GM18909 (cell line): ENCODE measurements around the gene NPLOC4.
"Not testable (repeated sequence)": the region's sequence is repeated elsewhere in the genome, so short reads cannot be mapped to it uniquely, and the experiment has no call there.

Experiments used
- ATAC-seq: cut with Tn5 transposase; IDR thresholded peaks from one replicate; pipeline ENCODE4 v1.9.1; 2021; ENCODE audit warnings: mild to moderate bottlenecking; ENCODE audit not compliant: unreplicated experiment, poor library complexity

The NPLOC4 gene

DNA sequence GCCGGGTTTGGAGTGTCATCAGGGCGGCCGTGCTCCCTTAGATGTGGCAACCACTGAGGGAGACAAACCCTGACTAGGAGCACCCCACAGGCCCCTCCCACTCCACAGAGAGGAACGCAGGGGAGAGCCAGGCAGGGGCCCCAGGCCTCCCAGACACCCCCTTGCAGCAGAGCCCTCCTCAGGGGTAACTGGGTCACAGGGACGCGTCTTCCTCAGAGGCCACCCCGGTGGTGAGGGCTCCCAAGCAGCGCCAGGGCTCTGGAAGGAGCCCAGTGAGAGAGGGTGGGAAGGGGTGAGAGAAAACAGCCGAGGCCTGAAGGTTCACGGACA, 97.4 kb downstream of the NPLOC4 start:
- ATAC-seq, result no peak

DNA sequence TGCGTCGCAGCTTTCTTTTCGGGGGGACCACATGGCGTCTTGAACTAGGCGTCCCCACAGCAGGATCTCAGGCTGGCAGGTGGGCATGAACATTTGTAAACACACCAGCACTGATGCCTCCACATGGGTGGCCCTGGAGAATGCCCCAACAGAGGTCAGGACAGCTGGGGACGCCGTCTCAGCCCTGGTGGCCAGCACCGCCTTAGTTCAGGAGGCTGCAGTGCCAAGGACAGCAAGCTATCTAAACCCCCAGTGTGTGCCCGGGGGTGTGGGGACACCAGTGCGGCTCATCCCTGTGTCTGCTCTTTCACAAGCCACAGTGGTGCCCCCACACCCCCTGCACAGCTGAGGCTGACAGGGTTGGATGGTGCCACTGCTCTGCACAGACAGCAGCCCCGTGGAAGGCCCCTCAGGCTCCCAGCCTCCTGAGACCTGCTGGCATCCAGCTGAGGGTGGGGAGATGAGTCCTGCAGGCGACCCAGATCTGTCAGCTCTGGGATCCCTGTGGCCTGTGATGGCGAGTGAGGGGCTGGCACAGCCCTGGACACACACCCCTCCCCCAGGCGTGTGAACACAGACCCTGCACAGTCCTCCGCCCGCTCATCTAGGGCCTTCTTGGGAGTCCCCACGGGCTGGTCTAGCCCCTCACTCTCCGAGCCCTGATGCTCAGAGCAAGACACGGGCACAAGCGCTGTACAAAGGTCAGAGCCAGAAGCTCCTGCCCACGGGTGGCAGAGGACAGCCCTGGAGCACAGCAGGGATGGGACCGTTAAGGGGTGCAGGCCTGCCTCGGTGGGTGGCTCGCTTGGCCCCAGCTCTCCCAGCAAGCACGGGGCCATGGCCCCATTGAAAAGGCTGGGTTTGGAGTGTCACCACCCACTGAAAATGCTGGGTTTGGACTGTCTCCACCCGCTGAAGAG, 98.0 kb downstream of the NPLOC4 start:
- no peak for ATAC-seq

DNA sequence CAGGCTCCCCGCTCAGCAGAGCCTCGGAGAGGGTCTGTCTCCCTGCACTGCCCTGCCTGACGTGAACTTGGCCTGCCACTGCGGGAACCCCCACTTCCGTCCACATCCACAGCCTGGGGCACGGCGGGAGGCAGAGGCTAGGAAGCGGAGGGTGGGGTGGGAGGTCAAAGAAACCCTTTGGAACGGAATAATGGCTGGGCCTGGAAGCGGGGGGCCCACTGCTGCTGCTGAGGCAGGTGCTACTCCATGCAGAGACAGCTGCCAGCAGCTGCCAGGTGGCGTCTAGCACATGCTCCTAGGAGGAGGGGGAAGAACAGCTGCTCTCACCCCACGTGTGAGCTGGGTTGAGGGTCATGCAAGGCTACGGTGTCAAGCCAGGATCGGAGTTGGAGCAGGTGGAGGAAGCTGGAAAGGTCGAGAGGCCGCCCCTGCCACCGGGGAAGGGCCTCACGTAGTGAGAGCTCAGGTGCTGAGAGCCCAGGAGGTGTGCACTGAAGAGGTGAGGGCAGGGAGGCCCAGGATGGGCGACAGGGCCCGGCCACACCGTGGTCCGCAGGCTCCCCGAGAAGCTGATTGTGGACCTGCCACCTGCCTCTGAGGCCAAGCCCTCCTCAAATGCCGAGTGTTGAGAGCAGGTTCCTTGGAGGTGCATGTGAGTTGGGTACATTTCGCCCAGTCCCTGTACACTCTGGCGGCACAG, 98.9 kb downstream of the NPLOC4 start:
- no peak for ATAC-seq

DNA sequence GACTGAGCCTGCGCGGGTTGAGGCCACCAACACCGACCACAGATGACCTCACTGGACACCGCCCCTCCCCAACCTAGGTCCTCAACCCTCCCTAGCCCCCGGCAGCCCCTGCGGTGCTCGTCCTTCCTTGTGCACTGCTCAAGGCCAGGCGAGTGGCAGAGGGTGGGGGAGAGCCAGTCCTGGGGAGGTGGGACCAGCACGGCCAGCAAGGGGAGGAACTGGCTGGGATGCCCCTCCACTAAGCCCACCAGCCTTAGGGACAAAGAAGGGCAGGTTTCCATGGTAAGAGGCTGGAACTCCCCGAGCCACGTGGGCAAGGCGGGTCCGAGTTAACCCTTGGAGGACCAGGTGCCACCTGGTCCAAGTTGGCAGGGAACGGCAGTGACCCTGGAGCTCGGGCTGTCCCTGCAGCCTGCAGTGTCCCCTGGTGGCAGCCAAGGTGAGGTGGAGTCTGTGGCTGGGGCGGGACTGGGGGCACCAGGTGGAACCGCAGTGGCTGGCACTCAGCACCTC, 99.5 kb downstream of the NPLOC4 start:
- no peak for ATAC-seq

DNA sequence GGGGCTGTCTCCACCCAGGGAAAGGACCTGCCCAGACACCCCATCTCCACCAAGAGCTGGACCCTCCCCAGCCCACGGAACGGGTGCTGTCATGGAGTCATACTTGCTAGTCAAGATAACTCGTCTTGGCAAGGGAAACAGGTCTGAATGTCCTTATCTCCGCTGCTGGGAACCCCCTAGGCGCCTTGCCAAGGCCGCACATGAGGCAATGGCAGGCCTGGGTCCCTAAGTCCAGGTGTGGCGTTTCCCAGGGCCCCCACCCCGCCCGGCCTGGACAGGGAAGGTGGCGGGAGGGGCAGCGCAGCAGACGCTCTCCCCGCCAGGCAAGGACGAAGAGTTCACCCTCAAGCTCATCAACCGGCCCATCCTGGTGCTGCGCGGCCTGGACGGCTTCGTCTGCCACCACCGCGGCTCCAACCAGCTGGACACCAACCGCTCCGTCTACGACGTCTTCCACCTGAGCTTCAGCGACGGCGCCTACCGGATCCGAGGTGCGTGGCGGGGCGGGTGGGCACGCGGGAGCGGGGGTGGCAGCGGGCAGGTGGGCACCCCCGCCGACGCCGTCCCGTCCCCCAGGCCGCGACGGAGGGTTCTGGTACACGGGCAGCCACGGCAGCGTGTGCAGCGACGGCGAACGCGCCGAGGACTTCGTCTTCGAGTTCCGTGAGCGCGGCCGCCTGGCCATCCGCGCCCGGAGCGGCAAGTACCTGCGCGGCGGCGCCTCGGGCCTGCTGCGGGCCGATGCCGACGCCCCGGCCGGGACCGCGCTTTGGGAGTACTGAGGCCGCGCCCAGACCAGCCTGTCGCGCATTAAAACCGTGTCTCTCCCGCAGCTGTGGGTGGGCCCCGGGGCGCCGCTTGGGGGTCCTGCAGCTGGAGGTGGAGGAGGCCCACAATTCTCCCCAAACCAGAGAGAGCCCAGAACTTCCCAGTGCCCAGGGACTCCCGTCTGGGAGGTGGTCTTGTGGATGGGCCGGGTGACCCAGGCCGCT, 100.3 kb downstream of the NPLOC4 start:
- no peak for ATAC-seq

DNA sequence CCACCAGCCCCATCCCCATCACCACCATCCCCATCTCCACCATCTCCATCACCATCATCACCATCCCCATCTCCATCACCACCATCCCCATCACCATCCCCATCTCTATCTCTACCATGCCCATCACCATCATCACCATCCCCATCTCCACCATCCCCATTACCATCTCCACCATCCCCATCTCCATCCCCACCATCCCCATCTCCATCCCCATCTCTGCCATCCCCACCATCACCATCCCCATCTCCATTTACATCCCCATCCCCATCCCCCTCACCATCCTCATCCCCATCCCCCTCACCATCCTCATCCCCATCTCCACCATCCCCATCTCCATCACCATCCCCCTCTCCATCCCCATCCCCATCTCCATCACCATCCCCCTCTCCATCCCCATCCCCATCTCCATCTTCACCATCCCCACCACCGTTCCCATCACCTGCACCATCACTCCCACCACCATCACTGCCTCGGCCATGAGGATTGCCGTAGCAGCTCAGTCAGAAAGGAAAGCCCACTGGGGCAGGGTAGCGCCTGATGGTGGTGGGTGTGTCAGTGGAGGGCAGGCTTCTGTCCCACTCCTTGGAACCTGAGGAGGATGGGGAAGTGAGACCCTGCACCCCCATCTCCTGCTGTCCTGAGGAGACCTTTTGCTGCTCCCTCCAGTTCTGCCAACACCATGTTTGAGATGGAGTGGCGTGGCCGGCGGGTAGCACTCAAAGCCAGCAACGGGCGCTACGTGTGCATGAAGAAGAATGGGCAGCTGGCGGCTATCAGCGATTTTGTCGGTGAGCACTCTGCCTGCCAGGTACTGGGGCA, 101.2 kb downstream of the NPLOC4 start:
- no peak for ATAC-seq

DNA sequence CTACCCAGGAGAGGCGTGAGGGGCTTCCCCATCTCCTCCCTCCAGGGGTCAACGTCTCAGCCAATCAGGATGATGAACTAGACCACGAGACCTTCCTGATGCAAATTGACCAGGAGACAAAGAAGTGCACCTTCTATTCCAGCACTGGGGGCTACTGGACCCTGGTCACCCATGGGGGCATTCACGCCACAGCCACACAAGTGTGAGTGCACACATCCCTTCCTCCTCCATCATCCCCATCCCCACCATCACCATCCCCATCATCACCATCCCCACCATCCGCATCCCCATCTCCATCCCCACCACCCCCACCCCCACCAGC, 101.9 kb downstream of the NPLOC4 start:
- no peak for ATAC-seq

DNA sequence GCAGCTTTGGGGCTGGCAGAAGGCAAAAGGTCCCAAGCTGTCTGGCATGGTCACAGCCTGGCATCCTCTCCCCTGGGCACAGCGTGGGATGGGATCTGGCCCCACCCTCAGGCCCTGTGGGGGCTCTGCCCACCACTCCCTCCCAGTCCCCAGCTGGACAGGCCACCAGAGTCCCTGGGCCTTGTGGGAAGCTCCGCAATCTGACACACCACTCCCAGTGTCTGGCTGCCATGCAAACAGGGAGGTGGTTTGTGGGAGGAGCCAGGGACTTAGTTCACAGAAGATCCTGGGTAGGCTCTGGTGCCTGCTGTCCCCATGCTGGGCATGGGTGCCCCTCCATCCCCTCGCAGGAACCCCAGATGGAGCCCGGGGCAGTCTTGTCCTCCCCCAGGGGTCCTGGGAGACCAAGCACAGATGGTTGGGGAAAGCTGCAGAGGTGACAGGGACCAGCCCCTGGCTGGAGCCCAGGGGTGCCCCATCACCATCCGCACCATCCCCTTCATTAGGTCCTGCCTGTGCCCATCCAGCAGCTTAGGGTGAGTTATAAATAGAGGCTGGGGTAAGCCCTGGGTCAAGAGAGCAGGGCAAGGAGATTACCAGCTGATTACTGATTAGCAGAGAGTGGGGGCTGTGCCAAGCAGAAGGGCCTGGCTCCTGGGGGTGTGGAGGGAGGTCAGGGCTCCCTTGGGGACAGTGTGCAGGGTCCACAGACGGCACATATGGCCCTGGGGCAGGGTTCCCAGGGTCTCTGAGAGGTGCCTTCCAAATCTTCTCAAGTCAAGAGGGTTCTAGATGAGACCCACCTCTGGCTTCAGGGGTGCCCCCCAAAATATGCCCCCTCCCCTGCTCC, 102.5 kb downstream of the NPLOC4 start:
- ATAC-seq, result no peak

DNA sequence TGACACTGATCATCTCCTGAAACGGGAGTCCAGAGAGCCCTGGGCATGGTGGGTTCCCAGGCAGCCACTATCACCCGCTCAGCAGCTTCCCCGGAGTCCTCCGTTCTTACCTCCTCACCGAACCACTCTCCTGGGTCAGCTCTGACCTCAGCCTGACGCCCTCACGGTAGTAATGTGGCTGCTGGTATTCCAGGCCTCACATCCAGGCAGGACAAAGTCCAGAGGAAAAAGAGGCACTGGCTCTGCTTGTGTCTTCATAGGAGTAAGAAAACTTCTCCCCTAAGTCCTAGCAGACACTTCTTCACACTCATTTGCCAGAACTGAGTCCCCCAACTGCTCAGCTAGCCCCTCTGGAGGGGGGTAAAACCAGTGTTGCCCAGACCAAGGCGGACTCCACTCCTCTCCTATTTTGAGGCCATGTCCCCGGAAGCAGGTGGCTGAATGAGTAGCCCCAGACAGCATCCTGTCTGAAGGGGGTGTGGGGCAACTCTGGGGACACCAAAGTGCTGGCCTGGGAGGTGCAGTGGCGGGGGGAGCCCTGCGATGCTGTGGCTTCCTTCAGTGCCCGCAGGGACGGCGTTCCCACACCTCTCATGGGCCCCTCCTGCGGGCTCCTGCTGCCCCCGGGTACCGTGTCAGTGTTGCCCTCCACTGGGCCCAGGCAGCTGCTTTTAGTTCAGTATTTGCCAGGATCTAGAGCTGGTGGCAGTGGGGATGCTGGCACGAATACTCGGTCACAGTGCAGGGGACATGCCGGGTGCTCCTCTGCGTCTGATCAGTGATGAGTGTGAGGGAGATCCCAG, 103.4 kb downstream of the NPLOC4 start:
- no peak for ATAC-seq

DNA sequence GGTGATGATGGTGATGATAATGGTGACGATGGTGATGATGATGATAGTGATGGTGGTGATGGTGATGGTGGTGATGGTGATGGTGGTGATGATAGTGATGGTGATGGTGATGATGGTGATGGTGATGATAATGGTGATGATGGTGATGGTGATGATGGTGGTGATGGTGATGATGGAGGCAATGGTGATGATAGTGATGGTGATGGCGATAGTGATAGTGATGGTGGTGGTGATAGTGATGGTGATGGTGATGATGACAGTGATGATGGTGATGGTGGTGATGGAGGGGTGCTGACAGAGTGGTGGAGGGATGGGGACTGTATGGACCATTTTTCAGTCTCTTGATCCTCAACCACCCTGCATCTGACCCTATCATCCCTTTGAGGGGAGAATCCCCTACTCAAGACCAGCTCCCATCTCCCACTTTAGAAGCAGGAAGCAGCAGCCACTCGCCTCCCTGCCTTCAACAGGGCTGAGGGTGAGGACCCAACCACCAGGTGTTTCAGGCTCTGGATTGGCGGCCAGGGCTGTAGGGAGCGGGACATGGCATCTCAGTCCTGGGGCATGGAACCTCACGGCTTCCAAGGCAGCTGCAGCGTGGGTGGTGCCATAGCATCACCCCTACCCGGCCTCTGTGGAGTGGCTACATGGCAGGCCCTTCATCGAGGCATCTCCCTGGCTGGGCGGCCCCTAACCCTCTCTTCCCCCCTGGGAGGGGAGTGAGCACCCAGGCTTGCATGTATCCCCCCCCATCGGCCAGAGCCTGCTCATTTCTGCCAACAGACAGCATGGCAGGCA, 104.2 kb downstream of the NPLOC4 start:
- no peak for ATAC-seq

DNA sequence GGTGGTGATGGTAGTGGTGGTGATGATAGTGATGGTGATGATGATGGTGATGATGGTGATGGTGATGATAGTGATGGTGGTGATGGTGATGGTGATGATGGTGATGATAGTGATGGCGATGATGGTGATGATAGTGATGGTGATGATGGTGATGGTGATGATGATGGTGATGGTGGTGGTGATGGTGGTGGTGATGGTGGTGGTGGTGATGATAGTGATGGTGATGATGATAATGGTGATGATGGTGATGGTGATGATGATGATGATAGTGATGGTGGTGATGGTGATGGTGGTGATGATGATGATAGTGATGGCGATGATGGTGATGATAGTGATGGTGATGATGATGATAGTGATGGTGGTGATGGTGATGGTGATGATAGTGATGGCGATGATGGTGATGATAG, 104.9 kb downstream of the NPLOC4 start:
- ATAC-seq, result not testable (repeated sequence)

DNA sequence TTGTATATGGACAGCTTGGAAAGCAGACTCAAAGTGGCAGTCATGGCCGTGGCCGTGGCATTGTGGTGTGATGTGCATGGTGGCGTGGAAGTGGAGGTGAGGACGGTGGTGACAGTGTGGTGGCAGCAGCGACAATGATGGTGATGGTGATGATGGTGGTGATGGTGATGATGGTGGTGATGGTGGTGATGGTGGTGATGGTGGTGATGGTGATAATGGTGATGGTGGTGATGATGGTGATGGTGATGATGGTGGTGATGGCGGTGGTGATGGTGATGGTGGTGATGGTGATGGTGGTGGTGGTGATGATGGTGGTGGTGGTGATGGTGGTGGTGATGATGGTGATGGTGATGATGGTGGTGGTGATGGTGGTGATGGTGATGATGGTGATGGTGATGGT, 105.9 kb downstream of the NPLOC4 start:
- not testable (repeated sequence) for ATAC-seq

DNA sequence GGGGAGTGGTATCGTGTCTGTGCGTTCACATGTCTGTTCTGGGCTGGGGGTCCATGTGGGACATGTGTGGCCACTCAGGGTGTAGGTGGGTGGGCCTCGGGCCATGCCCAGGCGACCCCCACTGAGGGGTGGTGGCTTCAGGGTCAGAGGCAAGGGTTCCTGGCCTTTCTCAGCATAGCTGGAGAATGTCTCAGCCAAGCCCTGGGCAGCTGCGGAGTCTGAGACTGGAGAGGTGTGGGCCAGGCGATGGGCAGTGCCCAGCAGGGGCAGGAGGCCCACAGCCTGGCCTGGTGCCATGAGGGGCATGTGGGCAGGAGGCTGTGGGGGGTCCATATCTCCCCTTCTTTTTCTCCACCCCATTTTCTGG, 107.5 kb downstream of the NPLOC4 start:
- no peak for ATAC-seq

DNA sequence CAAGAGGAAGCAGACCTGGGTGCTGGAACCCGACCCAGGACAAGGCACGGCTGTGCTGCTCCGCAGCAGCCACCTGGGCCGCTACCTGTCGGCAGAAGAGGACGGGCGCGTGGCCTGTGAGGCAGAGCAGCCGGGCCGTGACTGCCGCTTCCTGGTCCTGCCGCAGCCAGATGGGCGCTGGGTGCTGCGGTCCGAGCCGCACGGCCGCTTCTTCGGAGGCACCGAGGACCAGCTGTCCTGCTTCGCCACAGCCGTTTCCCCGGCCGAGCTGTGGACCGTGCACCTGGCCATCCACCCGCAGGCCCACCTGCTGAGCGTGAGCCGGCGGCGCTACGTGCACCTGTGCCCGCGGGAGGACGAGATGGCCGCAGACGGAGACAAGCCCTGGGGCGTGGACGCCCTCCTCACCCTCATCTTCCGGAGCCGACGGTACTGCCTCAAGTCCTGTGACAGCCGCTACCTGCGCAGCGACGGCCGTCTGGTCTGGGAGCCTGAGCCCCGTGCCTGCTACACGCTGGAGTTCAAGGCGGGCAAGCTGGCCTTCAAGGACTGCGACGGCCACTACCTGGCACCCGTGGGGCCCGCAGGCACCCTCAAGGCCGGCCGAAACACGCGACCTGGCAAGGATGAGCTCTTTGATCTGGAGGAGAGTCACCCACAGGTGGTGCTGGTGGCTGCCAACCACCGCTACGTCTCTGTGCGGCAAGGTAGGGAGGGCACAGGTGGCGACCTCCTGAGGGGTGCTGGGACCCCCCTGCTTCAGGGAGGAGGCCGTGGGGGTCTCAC, 108.1 kb downstream of the NPLOC4 start:
- no peak for ATAC-seq

DNA sequence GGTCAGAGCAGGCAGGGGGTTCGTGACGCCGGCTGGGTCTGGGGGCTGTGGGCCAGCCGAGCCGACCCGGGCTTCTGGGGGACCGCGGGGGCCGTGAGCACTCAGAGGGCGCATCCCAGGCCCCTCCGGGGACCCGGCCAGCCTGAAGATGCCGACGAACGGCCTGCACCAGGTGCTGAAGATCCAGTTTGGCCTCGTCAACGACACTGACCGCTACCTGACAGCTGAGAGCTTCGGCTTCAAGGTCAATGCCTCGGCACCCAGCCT, 108.6 kb downstream of the NPLOC4 start:
- ATAC-seq, result no peak

DNA sequence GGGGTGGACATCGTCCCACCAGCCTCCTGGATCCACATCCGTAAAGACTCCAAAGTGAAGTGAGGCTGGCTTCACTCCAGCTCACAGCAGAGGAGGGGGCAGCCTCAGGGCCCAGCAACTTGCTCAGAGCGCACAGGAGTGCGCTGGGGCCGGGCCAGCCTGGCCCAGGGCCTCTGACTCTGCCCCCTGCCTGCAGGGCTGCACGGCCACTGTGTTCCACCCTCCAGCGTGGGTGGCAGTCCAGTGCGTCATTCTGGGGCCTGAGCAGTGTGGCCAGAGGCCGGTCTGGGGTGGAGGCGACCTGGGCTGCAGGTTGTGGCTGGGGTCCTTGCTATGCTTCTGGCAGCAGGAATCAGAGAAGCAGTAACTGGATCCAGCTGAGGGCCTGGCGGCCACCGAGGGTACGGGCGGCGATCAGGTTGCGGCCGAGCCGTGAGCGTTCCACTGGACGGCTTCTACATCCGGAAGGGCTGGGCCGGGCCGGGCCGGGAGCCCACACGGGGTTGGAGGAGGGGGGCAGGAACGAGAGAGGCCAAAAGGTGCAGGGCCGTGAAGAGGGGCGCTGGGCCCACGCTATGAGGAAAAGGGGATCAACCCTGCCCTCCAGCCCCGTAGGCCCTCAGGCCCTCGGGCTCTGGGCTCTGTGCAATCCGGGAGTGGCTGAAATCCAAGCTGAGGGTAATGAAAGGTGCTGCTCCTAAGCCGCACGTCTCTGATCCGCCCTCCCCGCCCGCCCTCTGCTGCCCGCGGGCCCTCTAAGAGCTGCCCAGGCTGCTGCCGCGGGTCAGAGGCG, 109.1 kb downstream of the NPLOC4 start, which contains the start of gene FSCN2:
Gene FSCN2, plus strand, starts transcription at position 787 of the 793 bp plus-strand sequence. CDS start 155 bp downstream, outside the sequence.
- no peak for ATAC-seq
